MM.1S (cell line): ENCODE results near the gene TEX38.

Source experiments
- DNase-seq: peaks from one replicate; pipeline ENCODE4 v3.0.0-alpha.2; 2015
- H2AFZ ChIP-seq: fragments of 300-600 bp; sonication (generic); 2 replicates; pipeline ENCODE4 v1.6.0; 2016; ENCODE audit warnings: antibody characterized with exemption, low read length
- H3F3A ChIP-seq: fragments of 300-600 bp; sonication (generic); 2 replicates; pipeline ENCODE4 v1.6.1; 2016; ENCODE audit warnings: mild to moderate bottlenecking, antibody characterized with exemption, low read length, moderate library complexity, mixed read lengths; ENCODE audit not compliant: insufficient read depth
- H3K27ac ChIP-seq: fragments of 300-600 bp; sonication (generic); 2 replicates; pipeline ENCODE4 v1.5.1; 2016; ENCODE audit warnings: mild to moderate bottlenecking, low read length
- H3K27me3 ChIP-seq: fragments of 300-600 bp; sonication (generic); replicated peaks from 2 replicates; pipeline ENCODE4 v1.6.0; 2016; ENCODE audit warnings: low read length; ENCODE audit not compliant: insufficient read depth
- H3K36me3 ChIP-seq: fragments of 300-600 bp; sonication (generic); replicated peaks from 2 replicates; pipeline ENCODE4 v1.6.1; 2016; ENCODE audit warnings: mild to moderate bottlenecking, low read length, mixed read lengths; ENCODE audit not compliant: insufficient read depth
- H3K4me1 ChIP-seq: fragments of 300-600 bp; sonication (generic); 2 replicates; pipeline ENCODE4 v1.6.1; 2016; ENCODE audit warnings: low read length, mixed read lengths
- H3K4me2 ChIP-seq: fragments of 300-600 bp; sonication (generic); 2 replicates; pipeline ENCODE4 v1.6.0; 2016; ENCODE audit warnings: low read depth, low read length
- H3K4me3 ChIP-seq: fragments of 300-600 bp; sonication (generic); 2 replicates; pipeline ENCODE4 v1.5.1; 2016; ENCODE audit warnings: low read length, mixed read lengths
- H3K79me2 ChIP-seq: fragments of 300-600 bp; sonication (generic); 2 replicates; pipeline ENCODE4 v1.6.1; 2016; ENCODE audit warnings: mixed run types, low read length, mixed read lengths
- H3K9ac ChIP-seq: fragments of 300-600 bp; sonication (generic); 2 replicates; pipeline ENCODE4 v1.6.1; 2016; ENCODE audit warnings: low read length, mixed read lengths
- H3K9me2 ChIP-seq: fragments of 300-600 bp; sonication (generic); replicated peaks from 2 replicates; pipeline ENCODE4 v1.6.1; 2016; ENCODE audit warnings: mild to moderate bottlenecking, low read length, mixed read lengths; ENCODE audit not compliant: insufficient read depth
- H3K9me3 ChIP-seq: fragments of 300-600 bp; sonication (generic); replicated peaks from 2 replicates; pipeline ENCODE4 v1.6.1; 2016; ENCODE audit warnings: mild to moderate bottlenecking, low read length, mixed read lengths; ENCODE audit not compliant: insufficient read depth
- H4K20me1 ChIP-seq: fragments of 300-600 bp; sonication (generic); 2 replicates; pipeline ENCODE4 v1.6.1; 2016; ENCODE audit warnings: mild to moderate bottlenecking, low read length, moderate library complexity, mixed read lengths; ENCODE audit not compliant: insufficient read depth
- CTCF ChIP-seq: fragments of 300-600 bp; sonication (generic); IDR thresholded peaks from 2 replicates; pipeline ENCODE4 v1.5.1; 2016; ENCODE audit warnings: antibody characterized with exemption, low read length, mixed read lengths
- EZH2 ChIP-seq: fragments of 300-600 bp; sonication (generic); optimal IDR thresholded peaks from 2 replicates; pipeline ENCODE3; 2017; ENCODE audit warnings: low read depth, mild to moderate bottlenecking, antibody characterized with exemption, low read length, mixed read lengths
- EZH2phosphoT487 ChIP-seq: fragments of 300-600 bp; sonication (generic); IDR thresholded peaks from 2 replicates; pipeline ENCODE4 v1.6.1; 2018; ENCODE audit warnings: antibody characterized with exemption, low read length

The TEX38 gene

GRCh38 chr1:46714976-46715375 lies 43.3 kb downstream of the TEX38 start:
- H3K9me3 ChIP-seq: no peaks in the 10 kb centered on the region

GRCh38 chr1:46717654-46718053 lies 46.0 kb downstream of the TEX38 start:
- DNase-seq: no peak
- 0 out of 2 replicates have a peak, but pooled peaks cover 4% of the 10 kb centered on the region for H4K20me1 ChIP-seq
- peak overlapping the region; percentile 81 for H3K4me2 ChIP-seq
- no peaks in the 10 kb centered on the region; the same call in 1 of the 2 replicates for H3K36me3 ChIP-seq
- peaks cover 41% of the 10 kb centered on the region for H3K79me2 ChIP-seq
- TF ChIP-seq EZH2 (no peak), CTCF (no peak), EZH2phosphoT487 (no peak)
- no peaks in the 10 kb centered on the region for H3F3A ChIP-seq
- H2AFZ ChIP-seq: no peak overlapping the region
- H3K9ac ChIP-seq: peak overlapping the region; percentile 94; the same call in 1 of the 2 replicates
- no peaks in the 10 kb centered on the region for H3K9me2 ChIP-seq
- H3K27me3 ChIP-seq: no peaks in the 10 kb centered on the region
- peaks cover 17% of the 10 kb centered on the region for H3K4me1 ChIP-seq
- no peak overlapping the region for H3K27ac ChIP-seq
- no peaks in the 10 kb centered on the region for H3K9me3 ChIP-seq
- peak overlapping the region; percentile 98 for H3K4me3 ChIP-seq

More at GRCh38 chr1:46714976-46715375, 43.3 kb downstream of the TEX38 start:
- Histone ChIP-seq H3K36me3 (no peaks in the 10 kb centered on the region; the same call in 1 of the 2 replicates), H3K9ac (no peak overlapping the region), H3K27ac (no peak overlapping the region), H4K20me1 (0 out of 2 replicates have a peak, but pooled peaks cover 4% of the 10 kb centered on the region), H2AFZ (no peak overlapping the region), H3K4me1 (peaks cover 17% of the 10 kb centered on the region), H3F3A (no peaks in the 10 kb centered on the region), H3K4me3 (no peak overlapping the region), H3K9me2 (no peaks in the 10 kb centered on the region), H3K79me2 (peaks cover 54% of the 10 kb centered on the region), H3K27me3 (no peaks in the 10 kb centered on the region), H3K4me2 (no peak overlapping the region)
- DNase-seq: no peak
- no peak for TF ChIP-seq EZH2
- TF ChIP-seq EZH2phosphoT487: no peak
- TF ChIP-seq CTCF: no peak

- H3K36me3 ChIP-seq: no peaks in the 10 kb centered on the region; the same call in 1 of the 2 replicates
- peaks cover 37% of the 10 kb centered on the region for H3K79me2 ChIP-seq
- H3K27me3 ChIP-seq: no peaks in the 10 kb centered on the region
- H3K27ac ChIP-seq: peak overlapping the region; percentile 47; the same call in 1 of the 2 replicates
- H3K9me3 ChIP-seq: no peaks in the 10 kb centered on the region
- no peak for DNase-seq
- peaks cover 17% of the 10 kb centered on the region for H3K4me1 ChIP-seq
- H3K4me2 ChIP-seq: peak overlapping the region; percentile 81
- H3K9me2 ChIP-seq: no peaks in the 10 kb centered on the region
- H3K4me3 ChIP-seq: peak overlapping the region; percentile 98
- H4K20me1 ChIP-seq: 0 out of 2 replicates have a peak, but pooled peaks cover 4% of the 10 kb centered on the region
- no peaks in the 10 kb centered on the region for H3F3A ChIP-seq
- TF ChIP-seq EZH2phosphoT487 (no peak), EZH2 (no peak), CTCF (no peak)
- H2AFZ ChIP-seq: peak overlapping the region; percentile 85; the same call in 1 of the 2 replicates
- peak overlapping the region; percentile 94 for H3K9ac ChIP-seq
Observed at GRCh38 chr1:46718340-46718726, 46.7 kb downstream of the TEX38 start.
